Measurements from ENCODE around the gene OBP2A.

OBP2A gene

DNA sequence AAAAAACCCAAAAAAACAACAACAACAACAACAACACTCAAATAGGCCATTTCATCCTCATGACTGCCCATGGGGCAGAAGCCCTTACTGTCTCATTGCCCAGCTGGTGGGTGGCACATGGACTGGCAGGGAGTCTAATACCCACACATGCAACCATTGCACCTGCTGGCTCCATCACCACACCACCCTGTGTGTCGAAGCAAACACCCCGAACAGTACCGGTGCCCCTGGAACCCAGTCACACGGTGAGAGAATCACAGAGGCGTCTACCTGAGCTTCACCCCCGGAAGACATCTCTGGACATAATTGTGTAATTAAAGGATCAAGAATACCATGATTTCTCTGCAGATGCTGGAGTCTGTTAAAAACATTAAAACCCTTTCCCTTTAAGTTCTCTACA is 22.1 kb downstream of the OBP2A start:
- TF ChIP-seq, protein P1, sequence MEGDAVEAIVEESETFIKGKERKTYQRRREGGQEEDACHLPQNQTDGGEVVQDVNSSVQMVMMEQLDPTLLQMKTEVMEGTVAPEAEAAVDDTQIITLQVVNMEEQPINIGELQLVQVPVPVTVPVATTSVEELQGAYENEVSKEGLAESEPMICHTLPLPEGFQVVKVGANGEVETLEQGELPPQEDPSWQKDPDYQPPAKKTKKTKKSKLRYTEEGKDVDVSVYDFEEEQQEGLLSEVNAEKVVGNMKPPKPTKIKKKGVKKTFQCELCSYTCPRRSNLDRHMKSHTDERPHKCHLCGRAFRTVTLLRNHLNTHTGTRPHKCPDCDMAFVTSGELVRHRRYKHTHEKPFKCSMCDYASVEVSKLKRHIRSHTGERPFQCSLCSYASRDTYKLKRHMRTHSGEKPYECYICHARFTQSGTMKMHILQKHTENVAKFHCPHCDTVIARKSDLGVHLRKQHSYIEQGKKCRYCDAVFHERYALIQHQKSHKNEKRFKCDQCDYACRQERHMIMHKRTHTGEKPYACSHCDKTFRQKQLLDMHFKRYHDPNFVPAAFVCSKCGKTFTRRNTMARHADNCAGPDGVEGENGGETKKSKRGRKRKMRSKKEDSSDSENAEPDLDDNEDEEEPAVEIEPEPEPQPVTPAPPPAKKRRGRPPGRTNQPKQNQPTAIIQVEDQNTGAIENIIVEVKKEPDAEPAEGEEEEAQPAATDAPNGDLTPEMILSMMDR (conservative IDR thresholded peaks at IDR 0.05; ENCODE audit: low read depth, low read length), result no peak
- no peak overlapping the region for H3K4me3 ChIP-seq (ENCODE audit: low read depth, low read length)
- no peak for DNase-seq (ENCODE audit: low read depth)

DNA sequence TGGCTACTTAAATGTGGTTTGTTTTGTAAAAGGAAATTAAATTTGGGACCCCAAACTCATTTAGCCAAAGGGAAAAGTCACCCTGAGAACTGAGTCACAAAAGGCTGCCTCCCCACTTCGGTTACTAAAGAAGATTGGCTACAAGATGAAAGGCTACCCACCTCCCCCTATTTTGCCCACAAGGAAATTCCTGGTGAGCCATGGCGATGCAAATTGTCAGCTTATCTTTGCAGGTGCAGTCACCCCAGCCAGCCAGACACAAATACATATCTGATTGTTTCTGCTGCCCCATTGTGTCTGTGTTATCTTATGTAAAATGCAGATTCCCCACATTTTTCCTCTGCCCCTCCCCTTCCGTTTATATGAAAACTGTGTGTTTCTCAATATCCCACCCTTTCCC is 24.5 kb downstream of the OBP2A start:
- TF ChIP-seq, protein P1 (conservative IDR thresholded peaks at IDR 0.05; ENCODE audit: low read depth, low read length), result no peak
- DNase-seq (ENCODE audit: low read depth), result no peak
- H3K4me3 ChIP-seq (ENCODE audit: low read depth, low read length), result no peak overlapping the region

DNA sequence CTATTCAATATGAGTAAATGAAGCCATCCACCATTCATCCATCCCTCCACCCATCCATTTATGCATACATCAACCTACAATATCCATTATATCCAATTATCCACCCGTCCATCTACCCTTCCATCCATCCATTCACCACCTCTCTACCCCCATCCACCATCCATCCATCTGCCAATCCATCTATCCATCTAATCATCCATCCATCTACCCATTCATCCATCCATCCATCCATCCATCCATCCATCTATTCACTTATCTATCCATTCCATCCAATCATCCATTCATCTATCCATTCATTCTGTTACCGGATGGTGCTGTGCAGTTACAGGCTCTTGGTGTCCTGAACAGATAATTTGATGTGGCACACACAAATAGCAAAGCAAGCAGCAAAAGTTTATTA is 26.3 kb downstream of the OBP2A start:
- no peak for DNase-seq (ENCODE audit: low read depth)
- TF ChIP-seq, protein P1 (conservative IDR thresholded peaks at IDR 0.05; ENCODE audit: low read depth, low read length), result no peak
- H3K4me3 ChIP-seq (ENCODE audit: low read depth, low read length), result no peak overlapping the region

DNA sequence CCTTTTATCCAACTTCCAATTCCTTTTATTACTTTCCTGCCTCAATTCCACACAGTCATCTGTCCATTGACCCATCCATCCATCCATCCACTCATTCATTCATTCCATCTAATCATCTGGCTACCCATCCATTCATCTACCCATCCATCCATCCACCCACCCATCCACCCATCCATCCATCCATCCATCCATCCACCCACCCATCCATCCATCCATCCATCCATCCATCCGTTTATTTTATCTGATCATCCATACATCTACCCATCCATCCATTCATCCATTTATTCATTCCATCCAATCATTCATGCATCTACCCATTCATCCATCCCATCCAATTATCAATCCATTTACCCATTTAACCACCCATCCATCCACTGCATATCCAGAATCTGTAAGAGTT is 27.2 kb downstream of the OBP2A start:
- H3K4me3 ChIP-seq (ENCODE audit: low read depth, low read length), result no peak overlapping the region
- DNase-seq (ENCODE audit: low read depth), result no peak
- TF ChIP-seq, protein P1 (conservative IDR thresholded peaks at IDR 0.05; ENCODE audit: low read depth, low read length), result no peak

DNA sequence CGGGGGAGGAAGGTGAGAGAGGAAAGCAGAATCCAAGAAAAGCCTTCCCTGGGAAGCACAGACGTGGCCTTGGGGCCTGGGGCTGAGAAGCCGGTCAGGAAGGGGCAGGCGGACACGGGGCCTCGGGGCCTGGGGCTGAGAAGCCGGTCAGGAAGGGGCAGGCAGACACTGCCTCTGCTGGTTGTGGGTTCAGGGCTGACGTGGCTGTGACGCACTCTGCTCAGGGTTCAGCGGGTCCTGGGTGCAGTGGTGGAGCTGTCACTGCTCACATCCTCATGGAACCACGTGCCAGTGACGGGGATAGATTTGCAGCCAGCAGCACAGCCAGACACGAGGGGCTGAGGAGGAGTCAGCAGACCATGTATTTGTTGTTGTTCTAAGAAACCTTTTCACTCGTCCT is 28.4 kb downstream of the OBP2A start:
- no peak for DNase-seq (ENCODE audit: low read depth)
- TF ChIP-seq, protein P1 (conservative IDR thresholded peaks at IDR 0.05; ENCODE audit: low read depth, low read length), result no peak
- H3K4me3 ChIP-seq (ENCODE audit: low read depth, low read length), result no peak overlapping the region

DNA sequence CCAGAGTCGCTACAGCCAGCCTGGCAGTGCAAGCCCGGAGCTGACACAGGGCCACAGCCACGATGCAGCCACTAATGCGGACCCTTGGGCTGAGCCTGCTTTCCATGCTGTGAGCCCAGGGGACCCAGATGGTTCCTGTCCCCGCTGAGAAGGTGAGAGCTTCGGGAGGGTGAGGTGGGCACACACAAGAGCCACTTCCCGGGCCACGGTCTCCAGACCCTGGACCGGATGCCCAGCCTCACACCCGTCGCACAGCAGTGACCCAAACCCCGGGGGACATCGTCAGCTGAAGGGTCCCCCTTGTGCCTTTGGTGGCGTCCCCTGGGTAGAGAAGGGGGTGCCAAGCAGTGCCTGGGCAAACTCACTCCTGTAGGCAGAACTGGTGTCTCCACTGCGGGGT is 29.0 kb downstream of the OBP2A start:
- TF ChIP-seq, protein P1 (conservative IDR thresholded peaks at IDR 0.05; ENCODE audit: low read depth, low read length), result no peak
- DNase-seq (ENCODE audit: low read depth), result no peak
- H3K4me3 ChIP-seq (ENCODE audit: low read depth, low read length), result no peak overlapping the region

DNA sequence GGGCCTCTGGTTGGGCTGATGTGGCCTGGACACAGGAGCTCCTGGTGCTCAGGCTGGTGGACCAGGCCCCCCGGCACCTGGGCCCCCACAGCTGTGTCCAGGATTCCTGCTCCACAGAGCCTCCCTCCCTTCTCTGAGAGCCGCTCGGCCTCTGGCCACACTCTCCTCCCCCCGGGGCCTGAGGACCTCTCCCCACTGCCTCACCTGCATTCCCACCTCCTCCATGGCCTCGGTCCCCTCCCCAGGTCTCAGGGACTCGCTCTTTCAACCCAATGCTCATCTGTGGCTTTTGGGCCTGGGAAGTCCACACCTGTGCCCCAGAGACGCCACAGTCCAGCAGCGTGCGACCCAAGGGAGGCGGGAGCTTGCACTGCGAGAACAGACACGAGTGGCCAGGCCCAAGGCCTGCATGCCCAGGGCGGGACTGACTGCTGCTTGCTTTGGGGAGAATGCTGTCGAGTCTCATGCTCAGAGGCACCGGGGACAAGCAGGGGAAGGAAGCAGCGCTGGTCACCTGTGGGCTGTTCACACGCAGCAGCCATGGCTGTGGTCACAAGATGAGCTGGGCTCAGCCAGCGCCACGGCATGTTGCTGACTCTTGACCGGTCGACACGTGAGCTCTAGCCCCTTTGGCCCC is 30.2 kb downstream of the OBP2A start:
- DNase-seq (ENCODE audit: low read depth), result no peak
- H3K4me3 ChIP-seq (ENCODE audit: low read depth, low read length), result no peak overlapping the region
- TF ChIP-seq, protein P1 (conservative IDR thresholded peaks at IDR 0.05; ENCODE audit: low read depth, low read length), result no peak
